NCI-H128 (cell line): ENCODE data around the gene GSTA5.
"Not testable (repeated sequence)": the region's sequence is repeated elsewhere in the genome, so short reads cannot be mapped to it uniquely, and the experiment has no call there.

Source experiments
- DNase-seq: peaks from one replicate; lab custom pipeline; 2025; ENCODE audit not compliant: unreplicated experiment; lab: John Stamatoyannopoulos, UW

Gene GSTA5

GRCh38 chr6:52840763-52841585 is at the start of gene GSTA5:
Gene GSTA5 (minus strand): TSS chr6:52840813.
- DNase-seq: no peak

DNA sequence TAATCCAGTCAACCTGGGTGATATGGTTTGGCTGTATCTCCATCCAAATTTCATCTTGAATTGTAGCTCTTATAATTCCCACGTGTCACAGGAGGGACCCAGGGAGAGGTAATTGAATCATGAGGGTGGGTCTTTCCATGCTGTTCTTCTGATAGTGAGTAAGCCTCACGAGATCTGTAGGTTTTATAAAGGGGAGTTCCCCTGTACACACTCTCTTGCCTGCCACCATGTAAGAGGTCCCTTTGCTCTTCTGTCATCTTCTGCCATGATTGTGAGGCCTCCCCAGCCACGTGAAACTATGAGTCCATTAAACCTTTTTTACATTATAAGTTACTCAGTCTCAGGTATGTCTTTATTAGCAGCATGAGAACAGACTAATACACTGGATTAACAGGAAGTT is 49.4 kb upstream of the GSTA5 start:
- DNase-seq: no peak

- no peak for DNase-seq
These were observed 47.4 kb upstream of the GSTA5 start for GRCh38 chr6:52887910-52888524.

- DNase-seq: peak; percentile 19
These were observed 41.6 kb upstream of the GSTA5 start for GRCh38 chr6:52881996-52882841.

GRCh38 chr6:52881662-52881995 is 41.0 kb upstream of the GSTA5 start:
- no peak for DNase-seq

DNA sequence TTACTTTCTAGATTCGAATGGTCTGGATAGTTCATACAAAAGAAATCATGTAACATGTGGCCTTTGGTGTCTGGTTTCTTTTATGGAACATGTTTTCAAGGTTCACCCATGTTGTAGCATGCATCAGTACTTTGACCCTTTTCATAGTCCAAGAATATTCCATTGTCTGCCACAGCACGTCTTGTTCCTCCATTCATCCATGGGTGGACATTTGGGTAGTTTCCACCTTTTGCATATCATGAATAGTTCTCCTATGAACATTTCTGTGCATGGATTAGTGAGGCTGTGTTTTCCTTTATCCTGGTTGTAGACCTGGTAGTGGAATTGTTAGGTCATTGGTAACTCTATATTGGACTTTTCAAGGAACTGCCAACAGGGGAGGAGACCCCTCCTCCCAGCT is 37.2 kb upstream of the GSTA5 start:
- no peak for DNase-seq

DNA sequence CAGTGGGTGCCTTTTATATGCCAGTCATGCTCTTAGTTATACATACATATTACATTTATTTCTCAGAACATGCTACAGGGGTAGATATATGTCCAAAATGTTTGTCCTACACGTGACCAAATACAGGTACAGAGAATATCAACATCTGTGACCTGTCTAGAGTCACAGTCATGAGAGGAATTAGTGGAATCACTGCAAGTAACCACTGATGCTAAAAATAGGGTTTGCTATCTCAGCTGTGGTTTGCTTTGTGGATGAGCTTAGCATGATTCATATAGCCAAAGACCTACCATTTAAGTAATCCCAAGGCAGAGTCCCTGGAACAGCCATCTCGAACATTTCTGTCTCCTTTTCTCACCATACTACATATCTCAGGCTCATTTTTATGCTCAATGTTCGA is 36.6 kb upstream of the GSTA5 start:
- DNase-seq: no peak

GRCh38 chr6:52876056-52876787 is 35.6 kb upstream of the GSTA5 start:
- DNase-seq: no peak

DNA sequence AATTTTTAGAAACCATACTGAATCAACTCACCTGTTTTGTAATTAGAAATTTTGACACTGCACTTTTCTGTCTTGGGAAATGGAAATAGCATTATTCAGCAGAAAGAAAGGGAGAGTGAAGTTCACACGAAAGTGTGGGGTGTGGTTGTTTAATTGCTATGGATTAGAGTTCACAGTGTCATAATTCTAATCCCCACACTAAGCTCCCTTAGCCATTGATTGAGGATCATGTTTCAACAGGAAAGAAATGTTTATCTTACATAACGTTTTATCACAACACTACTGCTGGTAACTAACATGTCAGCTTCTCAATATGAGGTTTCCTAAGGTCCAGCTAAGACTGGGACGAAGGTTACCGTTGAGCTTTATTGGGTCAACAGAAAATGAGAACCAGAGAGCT is 31.4 kb upstream of the GSTA5 start:
- no peak for DNase-seq

GRCh38 chr6:52871621-52872020 is 31.0 kb upstream of the GSTA5 start:
- no peak for DNase-seq

DNA sequence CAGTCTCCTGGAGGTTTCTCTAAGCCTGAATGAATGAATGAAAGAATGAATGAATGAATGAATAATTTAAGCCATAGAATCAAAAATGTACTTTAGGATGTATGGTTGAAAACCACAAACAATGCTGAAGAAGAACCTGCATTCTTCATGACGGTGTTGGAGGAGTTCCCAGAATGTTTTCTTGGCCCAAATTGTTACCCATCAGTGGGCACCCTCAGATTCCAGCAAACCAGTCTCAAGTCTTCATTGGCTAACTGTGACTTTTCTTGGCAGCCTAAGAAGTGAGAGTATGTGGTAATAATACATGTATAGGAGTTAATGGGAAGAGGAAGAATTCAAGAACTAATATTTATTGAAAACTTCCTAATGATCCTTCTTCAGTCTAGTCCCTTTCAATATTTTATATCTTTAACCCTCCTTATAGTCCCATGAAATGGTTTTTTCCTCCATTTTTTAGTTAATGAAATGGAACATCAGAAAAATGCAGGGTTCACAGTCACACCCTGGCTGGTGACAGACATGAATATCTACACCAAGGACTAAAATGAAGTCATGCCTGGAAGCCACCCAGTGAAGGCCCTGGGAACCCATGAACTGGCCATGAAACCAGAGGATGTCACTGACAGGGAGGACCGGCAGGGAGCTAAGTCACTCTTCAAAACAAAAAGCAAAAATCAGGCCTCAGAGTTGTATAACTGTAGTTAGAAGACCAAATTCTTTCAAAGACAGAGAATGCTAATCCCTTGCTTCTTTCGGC is 29.9 kb upstream of the GSTA5 start:
- DNase-seq: not testable (repeated sequence)

DNA sequence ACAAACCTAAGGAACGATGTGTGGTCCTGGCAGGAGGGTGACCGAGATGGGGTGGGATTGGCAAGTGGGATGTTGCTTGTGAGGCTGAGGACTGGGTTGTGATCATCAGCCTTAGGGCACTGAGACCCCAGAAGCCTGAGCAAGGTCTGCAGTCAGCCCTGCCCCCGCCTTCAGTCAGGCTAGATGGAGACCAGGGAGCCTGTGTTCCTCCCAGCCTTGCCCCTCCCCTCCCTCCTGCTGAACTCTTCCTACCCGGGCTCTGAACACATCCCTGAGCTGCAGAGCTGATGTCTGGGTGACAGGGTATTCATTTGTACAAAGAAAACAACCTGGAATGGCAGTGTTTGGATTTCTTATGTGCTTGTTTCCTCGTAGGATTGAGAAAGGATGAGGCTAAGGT is 28.3 kb upstream of the GSTA5 start:
- not testable (repeated sequence) for DNase-seq

- DNase-seq: no peak
These were observed 27.6 kb upstream of the GSTA5 start for GRCh38 chr6:52868240-52868639.

GRCh38 chr6:52861151-52861550 is 20.5 kb upstream of the GSTA5 start:
- DNase-seq: not testable (repeated sequence)

DNA sequence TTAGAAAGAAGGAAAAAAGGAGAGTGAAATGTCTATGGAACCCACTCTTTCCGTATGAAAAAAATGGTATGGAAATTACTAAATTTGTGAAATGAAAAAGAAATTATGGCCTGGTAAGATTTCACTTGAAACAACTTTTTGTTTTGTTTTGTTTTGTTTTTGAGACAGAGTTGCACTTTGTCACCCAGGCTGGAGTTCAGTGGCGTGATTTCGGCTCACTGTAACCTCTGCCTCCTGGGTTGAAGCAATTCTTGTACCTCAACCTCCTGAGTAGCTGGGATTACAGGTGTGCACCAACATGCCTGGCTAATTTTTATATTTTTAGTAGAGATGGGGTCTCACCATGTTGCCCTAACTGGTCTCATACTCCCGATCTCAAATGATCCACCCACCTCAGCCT is 17.8 kb upstream of the GSTA5 start:
- no peak for DNase-seq

DNA sequence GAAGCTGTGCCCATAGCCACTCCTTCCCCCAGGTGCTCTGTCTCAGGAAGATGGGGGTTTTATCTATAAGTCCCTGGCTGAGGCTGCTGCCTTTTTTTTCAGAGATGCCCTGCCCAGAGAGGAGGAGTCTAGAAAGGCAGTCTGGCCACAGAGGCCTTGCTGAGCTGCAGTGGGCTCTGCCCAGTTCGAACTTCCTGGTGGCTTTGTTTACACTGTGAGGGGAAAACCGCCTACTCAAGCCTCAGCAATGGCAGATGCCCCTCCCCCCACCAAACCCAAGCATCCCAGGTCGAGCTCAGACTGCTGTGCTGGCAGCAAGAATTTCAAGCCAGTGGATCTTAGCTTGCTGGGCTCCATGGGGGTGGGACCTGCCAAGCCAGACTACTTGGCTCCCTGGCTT is 15.5 kb upstream of the GSTA5 start:
- DNase-seq: not testable (repeated sequence)

- DNase-seq: no peak
These were observed 8.5 kb upstream of the GSTA5 start for GRCh38 chr6:52849137-52849536.

- no peak for DNase-seq
These were observed 5.4 kb upstream of the GSTA5 start for GRCh38 chr6:52846002-52846401.

DNA sequence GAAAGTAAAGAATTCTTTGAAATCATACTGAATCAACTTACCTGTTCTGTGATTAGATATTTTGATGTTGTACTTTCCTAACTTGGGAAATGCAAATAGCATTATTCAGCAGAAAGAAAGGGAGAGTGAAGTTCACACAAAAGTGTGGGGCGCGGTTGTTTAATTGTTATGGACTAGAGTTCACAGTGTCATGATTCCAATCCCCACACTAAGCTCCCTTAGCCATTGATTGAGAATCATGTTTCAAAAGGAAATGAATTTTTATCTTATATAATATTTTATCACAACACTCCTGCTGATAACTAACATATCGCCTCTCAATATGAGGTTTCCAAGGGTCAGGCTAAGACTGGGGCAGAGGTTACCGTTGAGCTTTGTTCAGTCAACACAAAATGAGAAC is 3.0 kb upstream of the GSTA5 start:
- no peak for DNase-seq
